ENCODE results near the gene CLINT1. TPM values are rescaled to one million over a fixed set of nuclear protein-coding genes. Genes with fewer than 3 reads are reported as not detected.

Gene CLINT1
- total RNA-seq, 1 donor from 2014 or later, result 48.6 TPM

GRCh38 chr5:157845914-157846598, 12.9 kb downstream of the CLINT1 start:
- TF ChIP-seq CTCF (IDR thresholded peaks at IDR 0.05; ENCODE audit: borderline replicate concordance), result no peak

GRCh38 chr5:157842787-157843186, 16.2 kb downstream of the CLINT1 start:
- H3K27ac ChIP-seq (replicated peaks), result no peak overlapping the region
- peaks cover 4% of the 10 kb centered on the region for H3K4me1 ChIP-seq
- no peak for TF ChIP-seq CTCF (IDR thresholded peaks at IDR 0.05; ENCODE audit: borderline replicate concordance)
- H3K9me3 ChIP-seq (replicated peaks), result peaks cover 5% of the 10 kb centered on the region
- intact Hi-C loops (cut with micrococcal nuclease), result no loop called here
- H3K27me3 ChIP-seq (ENCODE audit: low read depth), result no peaks in the 10 kb centered on the region
- no peak overlapping the region for H3K4me3 ChIP-seq
- H3K36me3 ChIP-seq, result peaks cover 9% of the 10 kb centered on the region
- no peak for DNase-seq

More at GRCh38 chr5:157845914-157846598, 12.9 kb downstream of the CLINT1 start:
- H3K27me3 ChIP-seq (ENCODE audit: low read depth), result no peaks in the 10 kb centered on the region
- peaks cover 10% of the 10 kb centered on the region for H3K36me3 ChIP-seq
- no peak overlapping the region for H3K4me3 ChIP-seq
- no peak overlapping the region for H3K27ac ChIP-seq (replicated peaks)
- DNase-seq, result no peak
- H3K9me3 ChIP-seq (replicated peaks), result peaks cover 5% of the 10 kb centered on the region
- peaks cover 11% of the 10 kb centered on the region for H3K4me1 ChIP-seq
- intact Hi-C loops (cut with micrococcal nuclease), result no loop called here

GRCh38 chr5:157842185-157842584, 16.8 kb downstream of the CLINT1 start:
- H3K36me3 ChIP-seq, result peaks cover 5% of the 10 kb centered on the region
- DNase-seq, result no peak
- H3K27ac ChIP-seq (replicated peaks), result no peak overlapping the region
- no peak for TF ChIP-seq CTCF (IDR thresholded peaks at IDR 0.05; ENCODE audit: borderline replicate concordance)
- peaks cover 5% of the 10 kb centered on the region for H3K9me3 ChIP-seq (replicated peaks)
- H3K4me3 ChIP-seq, result no peak overlapping the region
- intact Hi-C loops (cut with micrococcal nuclease), result no loop called here
- no peaks in the 10 kb centered on the region for H3K27me3 ChIP-seq (ENCODE audit: low read depth)
- H3K4me1 ChIP-seq, result peaks cover 4% of the 10 kb centered on the region

GRCh38 chr5:157839157-157839795, 19.7 kb downstream of the CLINT1 start:
- H3K4me1 ChIP-seq, result peaks cover 12% of the 10 kb centered on the region
- H3K36me3 ChIP-seq, result no peaks in the 10 kb centered on the region
- H3K27me3 ChIP-seq (ENCODE audit: low read depth), result no peaks in the 10 kb centered on the region
- no peak for DNase-seq
- no peak for TF ChIP-seq CTCF (IDR thresholded peaks at IDR 0.05; ENCODE audit: borderline replicate concordance)
- intact Hi-C loops (cut with micrococcal nuclease), result no loop called here
- H3K9me3 ChIP-seq (replicated peaks), result no peaks in the 10 kb centered on the region
- H3K27ac ChIP-seq (replicated peaks), result no peak overlapping the region
- no peak overlapping the region for H3K4me3 ChIP-seq

- H3K36me3 ChIP-seq, result no peaks in the 10 kb centered on the region
- intact Hi-C loops (cut with micrococcal nuclease), result no loop called here
- H3K4me1 ChIP-seq, result peaks cover 21% of the 10 kb centered on the region
- TF ChIP-seq CTCF (IDR thresholded peaks at IDR 0.05; ENCODE audit: borderline replicate concordance), result no peak
- H3K27me3 ChIP-seq (ENCODE audit: low read depth), result no peaks in the 10 kb centered on the region
- H3K4me3 ChIP-seq, result no peak overlapping the region
- H3K27ac ChIP-seq (replicated peaks), result no peak overlapping the region
- no peak for DNase-seq
- H3K9me3 ChIP-seq (replicated peaks), result no peaks in the 10 kb centered on the region
Measured at GRCh38 chr5:157836121-157836753, 22.7 kb downstream of the CLINT1 start.

All from left ventricle myocardium inferior (tissue), 1 donor.